Endothelial cell of umbilical vein (primary cell): ENCODE data around the gene ATP8B3. TPM values are rescaled to one million over a fixed set of nuclear protein-coding genes. Genes with fewer than 3 reads are reported as not detected.

Source experiments
- BruUV-seq: library from RNA; stranded (reverse); fragments of 400-500 nt; replicated peaks from 2 replicates; lab custom pipeline; 2021; lab: Mats Ljungman, UMichigan
- CTCF ChIA-PET: fragments of 300-600, 350-600 bp; sonication (Branson Sonifier 250); formaldehyde crosslinking; loops from one replicate; lab custom pipeline; 2021; ENCODE audit warnings: antibody characterized with exemption, inconsistent platforms; lab: Charles Lee
- POLR2A ChIA-PET: fragments of 300-600, 350-600 bp; sonication (Branson Sonifier 250); formaldehyde crosslinking; loops from one replicate; lab custom pipeline; 2021; ENCODE audit warnings: antibody characterized with exemption, inconsistent platforms; lab: Charles Lee
- DNase-seq: peaks from one replicate; pipeline ENCODE4 v3.0.0-alpha.2; 2011; ENCODE audit warnings: low read depth, low spot score
- FAIRE-seq: peaks from 2 replicates; lab custom pipeline; 2011; peaks lifted over from hg19 to GRCh38; lab: Jason Lieb, UNC
- H2AFZ ChIP-seq: 2 replicates; pipeline ENCODE4 v1.6.0; 2012; ENCODE audit warnings: low read depth, low read length, control low read depth, inconsistent platforms
- H3K27ac ChIP-seq: 2 replicates; pipeline ENCODE4 v1.5.1; 2011; ENCODE audit warnings: low read depth, mild to moderate bottlenecking, control low read depth, low read length, moderate library complexity; ENCODE audit not compliant: insufficient read depth
- H3K27me3 ChIP-seq, 2 experiments: 2 replicates each; pipeline versions ENCODE4 v1.6.0 to v1.6.1; 2011; ENCODE audit warnings: low read length in 2 of 2, mixed read lengths in 1 of 2; ENCODE audit not compliant: control insufficient read depth in 2 of 2, insufficient read depth in 2 of 2
- H3K36me3 ChIP-seq, 2 experiments: 2 replicates in 1 of 2; 3 replicates in 1 of 2; pipeline ENCODE4 v1.5.1; 2011; ENCODE audit warnings: low read length in 2 of 2, mild to moderate bottlenecking in 1 of 2, moderate library complexity in 1 of 2; ENCODE audit not compliant: control insufficient read depth in 2 of 2, insufficient read depth in 2 of 2; ENCODE audit errors: extremely low read depth in 1 of 2
- H3K4me1 ChIP-seq: 3 replicates; pipeline ENCODE4 v1.5.1; 2011; ENCODE audit warnings: mild to moderate bottlenecking, low read length; ENCODE audit not compliant: control insufficient read depth, insufficient read depth; ENCODE audit errors: extremely low read depth
- H3K4me2 ChIP-seq: 2 replicates; pipeline ENCODE4 v1.6.1; 2011; ENCODE audit warnings: low read length, control low read depth, mixed read lengths; ENCODE audit not compliant: insufficient read depth
- H3K4me3 ChIP-seq, 3 experiments: fragments of 200-600 bp in 1 of 3; sonication (generic), shearing (Covaris generic) in 1 of 3; replicated peaks in 1 of 3; 2 replicates each; pipeline ENCODE4 v1.5.1; 2011 to 2016; ENCODE audit warnings: control low read depth in 3 of 3, low read length in 3 of 3, mild to moderate bottlenecking in 2 of 3, inconsistent platforms in 1 of 3, low read depth in 1 of 3, moderate library complexity in 1 of 3; ENCODE audit not compliant: insufficient read depth in 1 of 3
- H3K79me2 ChIP-seq: 2 replicates; pipeline ENCODE4 v1.6.0; 2012; ENCODE audit warnings: low read length, inconsistent platforms; ENCODE audit not compliant: control insufficient read depth, insufficient read depth
- H3K9ac ChIP-seq: replicated peaks from 2 replicates; pipeline ENCODE3; 2011; ENCODE audit warnings: low read length, control low read depth; ENCODE audit not compliant: insufficient read depth; ENCODE audit errors: extremely low read depth
- H3K9me1 ChIP-seq: replicated peaks from 3 replicates; pipeline ENCODE4 v1.6.0; 2011; ENCODE audit warnings: mild to moderate bottlenecking, low read length; ENCODE audit not compliant: control insufficient read depth, insufficient read depth; ENCODE audit errors: extremely low read depth
- H3K9me3 ChIP-seq: replicated peaks from 2 replicates; pipeline ENCODE4 v1.5.1; 2012; ENCODE audit warnings: low read length, inconsistent platforms; ENCODE audit not compliant: control insufficient read depth, insufficient read depth
- H4K20me1 ChIP-seq: replicated peaks from 2 replicates; pipeline ENCODE3; 2011; ENCODE audit warnings: mild to moderate bottlenecking, low read length; ENCODE audit not compliant: control insufficient read depth, insufficient read depth; ENCODE audit errors: extremely low read depth
- FOS ChIP-seq: IDR thresholded peaks from 2 replicates; pipeline ENCODE4 v1.6.1; 2011; ENCODE audit warnings: mild to moderate bottlenecking, low read length, moderate library complexity, borderline replicate concordance; ENCODE audit not compliant: insufficient read depth
- GATA2 ChIP-seq: IDR thresholded peaks from 2 replicates; pipeline ENCODE4 v1.7.0; 2011; ENCODE audit warnings: low read depth, mild to moderate bottlenecking, moderate library complexity, mixed read lengths, low read length; ENCODE audit not compliant: insufficient read length, insufficient read depth
- JUN ChIP-seq: IDR thresholded peaks from 2 replicates; pipeline ENCODE4 v1.6.1; 2011; ENCODE audit warnings: borderline replicate concordance, low read depth; ENCODE audit not compliant: insufficient read length, insufficient read depth
- POLR2A ChIP-seq: IDR thresholded peaks from 2 replicates; pipeline ENCODE4 v1.6.1; 2012; ENCODE audit warnings: low read depth, mild to moderate bottlenecking, control low read depth, low read length
- POLR2AphosphoS5 ChIP-seq: IDR thresholded peaks from 2 replicates; pipeline ENCODE4 v1.6.1; 2012; ENCODE audit warnings: low read depth, mild to moderate bottlenecking, control low read depth, low read length, moderate library complexity; ENCODE audit not compliant: insufficient read depth
- dilution Hi-C: fragments of 300-500 bp; cut with MboI; formaldehyde crosslinking; loops from one replicate; pipeline ENCODE4 v1.15.0; 2019; ENCODE audit warnings: low sequenced_read_pairs; ENCODE audit not compliant: extremely low pct_ligation_motif_present
- intact Hi-C: fragments of 100-400 bp; cut with micrococcal nuclease; formaldehyde crosslinking; loops from one replicate; pipeline ENCODE4 v1.10.0; 2022
- polyA plus RNA-seq, 4 experiments: library from polyadenylated mRNA; depleted of rRNA in 3 of 4; stranded (reverse) in 3 of 4; unstranded in 1 of 4; fragments of >200 nt; gene quantifications; 2 replicates each; pipeline versions ENCODE4 v1.2.1 to v1.2.3, GENCODE V29; 2011 to 2012; ENCODE audit warnings: missing spikeins in 1 of 4
- total RNA-seq: library from RNA; stranded (reverse); gene quantifications from 2 replicates; pipeline ENCODE4 v1.2.3, GENCODE V29; 2021

ATP8B3 gene
- total and polyA plus RNA-seq, 2 donors (not counting 3 experiments of a cell fraction or from before 2014, with no cell fraction given) = 1.1 to 7.3 TPM

DNA sequence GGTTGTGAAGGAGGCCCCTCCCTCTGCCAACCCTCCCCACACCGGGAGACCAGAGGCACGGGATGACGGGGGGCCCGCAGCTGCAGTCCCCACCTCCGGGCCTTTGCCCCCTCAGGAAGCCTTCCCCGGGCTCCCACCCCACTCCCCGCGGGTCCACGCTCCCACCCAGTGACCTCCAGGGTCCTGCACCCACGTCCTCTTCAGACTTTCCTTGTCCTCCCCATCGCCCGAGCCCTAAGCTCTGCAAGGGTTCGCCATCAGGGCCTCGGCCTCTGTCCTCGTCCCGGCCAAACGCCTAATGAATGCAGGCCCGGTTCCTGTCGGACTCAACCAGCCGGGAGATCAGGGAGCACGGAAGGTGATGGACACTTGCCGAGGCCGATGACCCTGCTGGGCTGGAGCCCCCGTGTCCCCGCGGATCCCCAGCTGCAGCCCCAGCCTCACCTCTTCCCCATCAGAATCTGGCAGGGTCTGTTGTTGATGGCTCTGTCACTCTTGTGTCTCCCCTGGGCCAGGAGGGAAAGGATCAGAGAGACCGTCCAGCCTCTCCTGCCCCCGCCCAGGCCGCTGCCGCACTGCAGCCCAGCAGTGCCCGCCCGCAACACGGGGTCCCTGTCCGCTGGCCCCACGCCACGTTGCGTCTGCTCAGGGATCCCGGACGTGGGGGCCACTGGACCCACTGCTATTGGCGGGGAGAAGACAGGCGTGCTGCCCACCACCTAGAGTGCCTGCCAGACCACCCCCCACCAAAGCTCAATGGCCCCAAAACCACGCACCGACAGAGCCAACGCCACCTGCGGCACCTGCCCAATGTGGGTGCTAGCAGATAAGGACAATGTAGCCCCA is 5.7 kb downstream of the ATP8B3 start:
- Histone ChIP-seq H3K9me3 (no peaks in the 10 kb centered on the region), H3K79me2 (no peaks in the 10 kb centered on the region), H3K4me3 (no peak overlapping the region), H2AFZ (no peak overlapping the region), H3K27ac (no peak overlapping the region), H3K9me1 (no peaks in the 10 kb centered on the region), H3K9ac (no peak overlapping the region), H3K4me1 (no peaks in the 10 kb centered on the region), H4K20me1 (no peaks in the 10 kb centered on the region), H3K27me3 (no peaks in the 10 kb centered on the region), H3K36me3 (no peaks in the 10 kb centered on the region), H3K4me2 (no peak overlapping the region)
- no peak for DNase-seq
- FAIRE-seq = no peak
- intact Hi-C loops (no loop called here), dilution Hi-C loops (no loop called here)
- BruUV-seq = no TSS peak
- TF ChIP-seq POLR2AphosphoS5 (no peak), FOS (no peak), GATA2 (no peak), JUN (no peak), POLR2A (no peak)
- ChIA-PET CTCF (interaction anchor here (0.6 to 1.7 kb wide), 6 partner anchors 9 to 134 kb away, joined by 3 to 4 read pairs (median 3); no protein-coding TSS in a partner anchor), POLR2A (no interaction called here)
